H1 (cell line): ENCODE data around the gene CADM1. TPM values are rescaled to one million over a fixed set of nuclear protein-coding genes. Genes with fewer than 3 reads are reported as not detected.

ENCODE experiments used
- CTCF ChIA-PET: fragments of 300-600 bp; sonication (Branson Sonifier 250); formaldehyde crosslinking; loops from one replicate; lab custom pipeline; 2021; ENCODE audit not compliant: partially characterized antibody; lab: Charles Lee
- POLR2A ChIA-PET: fragments of 300-600 bp; sonication (Branson Sonifier 250); formaldehyde crosslinking; loops from one replicate; lab custom pipeline; 2021; ENCODE audit warnings: inconsistent platforms; ENCODE audit not compliant: partially characterized antibody; lab: Charles Lee
- DNase-seq, 2 experiments: peaks; one replicate each; pipeline versions ENCODE4 v3.0.0 to v3.0.0-alpha.2; 2010 to 2022; ENCODE audit warnings: low spot score in 2 of 2, low read depth in 1 of 2, mixed read lengths in 1 of 2
- FAIRE-seq: peaks from 2 replicates; lab custom pipeline; 2011; peaks lifted over from hg19 to GRCh38; lab: Jason Lieb, UNC
- H2AFZ ChIP-seq: 2 replicates; pipeline ENCODE4 v1.8.1; 2012; ENCODE audit warnings: low read length, inconsistent platforms
- H2AK5ac ChIP-seq: 2 replicates; pipeline ENCODE4 v1.6.1; 2013; ENCODE audit warnings: low read depth, low read length
- H2BK120ac ChIP-seq: replicated peaks from 2 replicates; pipeline ENCODE3; 2013; ENCODE audit warnings: low read depth, low read length, inconsistent platforms
- H2BK12ac ChIP-seq: 2 replicates; pipeline ENCODE4 v1.6.1; 2013; ENCODE audit warnings: low read depth, low read length
- H2BK15ac ChIP-seq: 2 replicates; pipeline ENCODE4 v1.6.1; 2013; ENCODE audit warnings: low read length
- H2BK20ac ChIP-seq: 2 replicates; pipeline ENCODE4 v1.6.1; 2013; ENCODE audit warnings: low read length
- H2BK5ac ChIP-seq: 2 replicates; pipeline ENCODE4 v1.6.1; 2013; ENCODE audit warnings: low read depth, low read length
- H3K14ac ChIP-seq: 2 replicates; pipeline ENCODE4 v1.6.1; 2013; ENCODE audit warnings: inconsistent platforms; ENCODE audit not compliant: insufficient read length
- H3K18ac ChIP-seq: 2 replicates; pipeline ENCODE4 v1.6.1; 2013; ENCODE audit warnings: low read length; ENCODE audit errors: extremely low read depth
- H3K23ac ChIP-seq: 2 replicates; pipeline ENCODE4 v1.6.1; 2013; ENCODE audit warnings: inconsistent platforms; ENCODE audit not compliant: insufficient read length
- H3K23me2 ChIP-seq: 2 replicates; pipeline ENCODE4 v1.6.1; 2013; ENCODE audit warnings: low read depth, low read length
- H3K27ac ChIP-seq: 2 replicates; pipeline ENCODE4 v1.6.1; 2011; ENCODE audit warnings: low read depth, low read length, inconsistent platforms
- H3K27me3 ChIP-seq, 4 experiments: replicated peaks in 1 of 4; 1 replicate in 1 of 4; 2 replicates in 3 of 4; pipeline versions ENCODE4 v1.6.1 to v1.8.1; 2011 to 2013; ENCODE audit warnings: low read length in 3 of 4, mild to moderate bottlenecking in 3 of 4, inconsistent platforms in 2 of 4, mixed read lengths in 2 of 4, moderate library complexity in 1 of 4; ENCODE audit not compliant: control insufficient read depth in 3 of 4, insufficient read depth in 3 of 4; ENCODE audit errors: extremely low read depth in 1 of 4
- H3K36me3 ChIP-seq, 4 experiments: 2 replicates each; pipeline versions ENCODE4 v1.6.1 to v1.8.1; 2011 to 2013; ENCODE audit warnings: mild to moderate bottlenecking in 4 of 4, low read length in 3 of 4, moderate library complexity in 2 of 4, control low read depth in 1 of 4, inconsistent platforms in 1 of 4; ENCODE audit not compliant: insufficient read depth in 4 of 4, control insufficient read depth in 2 of 4
- H3K4ac ChIP-seq: replicated peaks from 2 replicates; pipeline ENCODE3; 2013; ENCODE audit warnings: low read length, low read depth, mixed read lengths, inconsistent platforms; ENCODE audit not compliant: insufficient read length
- H3K4me1 ChIP-seq, 4 experiments: replicated peaks in 1 of 4; 1 replicate in 1 of 4; 2 replicates in 3 of 4; pipeline versions ENCODE4 v1.6.1 to v1.8.1; 2011 to 2013; ENCODE audit warnings: low read length in 3 of 4, inconsistent platforms in 2 of 4, mixed read lengths in 1 of 4; ENCODE audit not compliant: insufficient read depth in 4 of 4, control insufficient read depth in 3 of 4
- H3K4me2 ChIP-seq, 2 experiments: 2 replicates each; pipeline versions ENCODE4 v1.6.1 to v1.8.1; 2011 to 2013; ENCODE audit warnings: low read depth in 2 of 2, low read length in 2 of 2, control low read depth in 1 of 2, inconsistent platforms in 1 of 2, mild to moderate bottlenecking in 1 of 2; ENCODE audit not compliant: insufficient read depth in 1 of 2
- H3K4me3 ChIP-seq, 4 experiments: fragments of 200-600, 300-600 bp in 1 of 4; sonication (generic), shearing (Covaris generic), sonication (Bioruptor Twin) in 1 of 4; 2 replicates each; pipeline versions ENCODE4 v1.5.1 to v1.8.1; 2011 to 2016; ENCODE audit warnings: low read length in 4 of 4, low read depth in 3 of 4, control low read depth in 2 of 4, inconsistent platforms in 2 of 4, mild to moderate bottlenecking in 2 of 4, mixed read lengths in 1 of 4, moderate library complexity in 1 of 4; ENCODE audit not compliant: insufficient read depth in 2 of 4; ENCODE audit errors: extremely low read depth in 1 of 4
- H3K56ac ChIP-seq: replicated peaks from 2 replicates; pipeline ENCODE3; 2013; ENCODE audit warnings: low read depth, mild to moderate bottlenecking, mixed read lengths, low read length, inconsistent platforms; ENCODE audit not compliant: insufficient read length
- H3K79me1 ChIP-seq: 2 replicates; pipeline ENCODE4 v1.6.1; 2013; ENCODE audit warnings: low read depth, low read length, control low read depth
- H3K79me2 ChIP-seq, 2 experiments: 2 replicates each; pipeline versions ENCODE4 v1.6.1 to v1.8.1; 2012 to 2013; ENCODE audit warnings: low read length in 2 of 2, mild to moderate bottlenecking in 2 of 2, inconsistent platforms in 1 of 2; ENCODE audit not compliant: insufficient read depth in 2 of 2, control insufficient read depth in 1 of 2
- H3K9ac ChIP-seq, 4 experiments: replicated peaks in 1 of 4; 1 replicate in 1 of 4; 2 replicates in 3 of 4; pipeline versions ENCODE4 v1.6.1 to v1.8.1; 2011 to 2013; ENCODE audit warnings: low read depth in 3 of 4, low read length in 3 of 4, control low read depth in 2 of 4, mild to moderate bottlenecking in 2 of 4, moderate library complexity in 2 of 4, inconsistent platforms in 1 of 4; ENCODE audit errors: extremely low read depth in 1 of 4
- H3K9me3 ChIP-seq, 2 experiments: 2 replicates each; pipeline versions ENCODE4 v1.6.1 to v1.8.1; 2012 to 2013; ENCODE audit warnings: mild to moderate bottlenecking in 2 of 2, moderate library complexity in 2 of 2, control low read depth in 1 of 2, inconsistent platforms in 1 of 2, low read depth in 1 of 2, low read length in 1 of 2, mixed read lengths in 1 of 2; ENCODE audit not compliant: insufficient read depth in 2 of 2
- H4K20me1 ChIP-seq, 2 experiments: replicated peaks in 1 of 2; 2 replicates each; pipeline versions ENCODE3 to v1.8.1; 2011 to 2013; ENCODE audit warnings: inconsistent platforms in 2 of 2, low read length in 2 of 2, mild to moderate bottlenecking in 1 of 2; ENCODE audit not compliant: insufficient read depth in 2 of 2, control insufficient read depth in 1 of 2
- H4K5ac ChIP-seq: 2 replicates; pipeline ENCODE4 v1.6.1; 2013; ENCODE audit warnings: low read length, low read depth, mixed read lengths, inconsistent platforms; ENCODE audit not compliant: insufficient read length
- H4K8ac ChIP-seq: 2 replicates; pipeline ENCODE4 v1.8.0; 2013; ENCODE audit warnings: mild to moderate bottlenecking, moderate library complexity, low read length, inconsistent platforms; ENCODE audit not compliant: insufficient read depth; ENCODE audit errors: extremely low read depth
- H4K91ac ChIP-seq: replicated peaks from 2 replicates; pipeline ENCODE3; 2013; ENCODE audit warnings: low read length, mixed read lengths, inconsistent platforms; ENCODE audit not compliant: insufficient read length
- ATF3 ChIP-seq: IDR thresholded peaks from 2 replicates; pipeline ENCODE4 v1.6.1; 2011; ENCODE audit warnings: low read depth, mild to moderate bottlenecking, low read length; ENCODE audit not compliant: insufficient read depth
- CBX8 ChIP-seq: fragments of 300-800, 300-1000 bp; sonication (generic); IDR thresholded peaks from 2 replicates; pipeline ENCODE4 v1.7.1; 2016; ENCODE audit warnings: low read depth, low read length, borderline replicate concordance
- CHD1 ChIP-seq: IDR thresholded peaks from 2 replicates; pipeline ENCODE4 v1.6.1; 2012; ENCODE audit warnings: low read depth, low read length, improper control_type of control experiment
- EGR1 ChIP-seq: IDR thresholded peaks from 2 replicates; pipeline ENCODE4 v1.6.1; 2011; ENCODE audit warnings: low read depth, low read length, borderline replicate concordance
- GABPA ChIP-seq: IDR thresholded peaks from 2 replicates; pipeline ENCODE4 v1.6.1; 2011; ENCODE audit warnings: mild to moderate bottlenecking, low read length, moderate library complexity, borderline replicate concordance; ENCODE audit not compliant: insufficient read depth
- HDAC6 ChIP-seq: IDR thresholded peaks from one replicate; pipeline ENCODE4 v1.7.1; 2012; ENCODE audit warnings: low read depth, mild to moderate bottlenecking, inconsistent platforms, low read length, moderate library complexity
- MAX ChIP-seq: IDR thresholded peaks from 2 replicates; pipeline ENCODE4 v1.6.1; 2012; ENCODE audit warnings: inconsistent platforms
- NRF1 ChIP-seq: IDR thresholded peaks from 2 replicates; pipeline ENCODE4 v1.6.1; 2011; ENCODE audit warnings: mild to moderate bottlenecking, low read depth, low read length, improper control_type of control experiment
- POLR2A ChIP-seq, 2 experiments: IDR thresholded peaks; 1 replicate in 1 of 2; 2 replicates in 1 of 2; pipeline ENCODE4 v1.6.1; 2011; ENCODE audit warnings: low read depth in 2 of 2, low read length in 2 of 2, mild to moderate bottlenecking in 2 of 2; ENCODE audit errors: control extremely low read depth in 1 of 2
- RAD21 ChIP-seq, 2 experiments: IDR thresholded peaks in 1 of 2; conservative IDR thresholded peaks in 1 of 2; 2 replicates each; pipeline ENCODE4 v1.6.1; 2011; ENCODE audit warnings: low read depth in 2 of 2, low read length in 2 of 2, improper control_type of control experiment in 1 of 2, inconsistent platforms in 1 of 2, mild to moderate bottlenecking in 1 of 2, moderate library complexity in 1 of 2
- SRF ChIP-seq: IDR thresholded peaks from 2 replicates; pipeline ENCODE4 v1.6.1; 2011; ENCODE audit warnings: mild to moderate bottlenecking, low read depth, low read length, moderate library complexity
- SUZ12 ChIP-seq: fragments of 200-600 bp; sonication (generic); IDR thresholded peaks from 2 replicates; pipeline ENCODE4 v1.6.1; 2012; ENCODE audit warnings: mild to moderate bottlenecking, inconsistent platforms, low read length, moderate library complexity, mixed read lengths
- TAF7 ChIP-seq: optimal IDR thresholded peaks from 2 replicates; pipeline ENCODE3; 2011; ENCODE audit warnings: low read depth, mild to moderate bottlenecking, inconsistent platforms, low read length, moderate library complexity, borderline replicate concordance
- TBP ChIP-seq: IDR thresholded peaks from 2 replicates; pipeline ENCODE4 v1.6.1; 2011; ENCODE audit warnings: low read depth, low read length, improper control_type of control experiment
- WGBS, 2 experiments: shearing (Covaris generic) in 1 of 2; methylation state at CpG; one replicate each; pipeline versions ENCODE4 v1.1.6 to v1.1.7; 2013 to 2015; ENCODE audit warnings: low lambda C conversion rate in 2 of 2, mixed read lengths in 2 of 2, inconsistent platforms in 1 of 2, low coverage in 1 of 2, missing lambda C conversion rate in 1 of 2; ENCODE audit not compliant: insufficient replicate concordance in 2 of 2, insufficient coverage in 1 of 2, insufficient read length in 1 of 2; ENCODE audit errors: extremely low coverage in 1 of 2, missing lambda C conversion rate in 1 of 2; 5-methylcytosine and 5-hydroxymethylcytosine counted together
- polyA plus RNA-seq, 7 experiments: library from polyadenylated mRNA; depleted of rRNA in 3 of 7; stranded (reverse) in 5 of 7; unstranded in 2 of 7; fragments of >200 nt in 5 of 7; fragments of 200-250 nt in 2 of 7; gene quantifications; 1 replicate in 5 of 7; 2 replicates in 1 of 7; 4 replicates in 1 of 7; pipeline versions ENCODE4 v1.2.1 to v1.2.3, GENCODE V29; 2011 to 2013; ENCODE audit warnings: missing spikeins in 2 of 7, mixed read lengths in 2 of 7
- total RNA-seq: library from RNA; stranded (reverse); fragmentation: NEBNext Ultra II Directional; extraction: Animal tissue kit (Norgen Biotek cat#: 25700); gene quantifications from 2 replicates; pipeline ENCODE4 v1.2.1, GENCODE V29; 2021

CADM1 gene
- total and polyA plus RNA-seq, 2 of the 8 experiments (the other 6 are each of a cell fraction or from before 2014, with no cell fraction given): 8.3 to 25.3 TPM

GRCh38 chr11:115145324-115145723 is 358.9 kb downstream of the CADM1 start:
- H3K4me2 ChIP-seq: no peak overlapping the region
- H3K79me2 ChIP-seq: no peaks in the 10 kb centered on the region
- H2BK20ac ChIP-seq: no peak overlapping the region
- no peak overlapping the region for H3K4me3 ChIP-seq
- no peak for TF ChIP-seq ATF3
- TF ChIP-seq TBP: no peak
- TF ChIP-seq RAD21 (IDR thresholded peaks at IDR 0.05 in 1 of 2, conservative IDR thresholded peaks at IDR 0.05 in 1 of 2; ENCODE audit: low read depth in 2 of 2, low read length in 2 of 2): no peak
- TF ChIP-seq CHD1: no peak
- no peak for TF ChIP-seq SUZ12
- TF ChIP-seq HDAC6: no peak
- TF ChIP-seq CBX8: no peak
- no peak for TF ChIP-seq TAF7
- no peak for TF ChIP-seq EGR1
- no peak for TF ChIP-seq GABPA
- TF ChIP-seq SRF: no peak
- no peak for TF ChIP-seq POLR2A (IDR thresholded peaks at IDR 0.05; ENCODE audit: control extremely low read depth in 1 of 2, low read depth in 2 of 2, low read length in 2 of 2)
- TF ChIP-seq MAX: no peak
- TF ChIP-seq NRF1: no peak
- no peak overlapping the region for H3K56ac ChIP-seq
- POLR2A ChIA-PET: no interaction called here
- H3K79me1 ChIP-seq: peaks cover 2% of the 10 kb centered on the region; the same call in 1 of the 2 replicates
- FAIRE-seq: no peak
- 88% methylated on average over 8 of the region's 8 CpGs; no CpG with 5 or more reads in 1 of the 2 experiments for WGBS, 2 experiments
- no peaks in the 10 kb centered on the region for H3K36me3 ChIP-seq
- no peak overlapping the region for H3K18ac ChIP-seq
- H2BK120ac ChIP-seq: no peak overlapping the region
- no peak overlapping the region for H3K27ac ChIP-seq
- H4K8ac ChIP-seq: no peak overlapping the region
- H3K23ac ChIP-seq: no peak overlapping the region
- no peak overlapping the region for H2AFZ ChIP-seq
- H2AK5ac ChIP-seq: no peak overlapping the region
- H2BK15ac ChIP-seq: no peak overlapping the region
- H3K9ac ChIP-seq: no peak overlapping the region
- peaks cover 22% of the 10 kb centered on the region; the same call in 1 of the 2 replicates for H3K23me2 ChIP-seq
- no peak overlapping the region for H4K5ac ChIP-seq
- no peak overlapping the region for H3K4ac ChIP-seq
- peaks cover 0 to 10% of the 10 kb centered on the region in 2 experiments for H4K20me1 ChIP-seq
- H2BK5ac ChIP-seq: no peak overlapping the region
- no peaks in the 10 kb centered on the region for H3K27me3 ChIP-seq
- no peaks in the 10 kb centered on the region for H3K9me3 ChIP-seq
- H2BK12ac ChIP-seq: no peak overlapping the region
- CTCF ChIA-PET: interaction anchor here (0.6 to 1.7 kb wide), 4 partner anchors 12 to 98 kb away, joined by 3 to 5 read pairs (median 4); no protein-coding TSS in a partner anchor
- H4K91ac ChIP-seq: no peak overlapping the region
- no peaks in the 10 kb centered on the region for H3K4me1 ChIP-seq
- no peak overlapping the region for H3K14ac ChIP-seq
- DNase-seq: no peak
